Ishikawa (cell line): Measurements from ENCODE around the gene PREX1.

Experiments used
- CEBPB ChIP-seq: IDR thresholded peaks from 2 replicates; pipeline ENCODE4 v1.6.1; 2012
- CREB1 ChIP-seq: IDR thresholded peaks from 2 replicates; pipeline ENCODE4 v1.6.1; 2012; ENCODE audit warnings: low read depth
- EP300 ChIP-seq: IDR thresholded peaks from 2 replicates; pipeline ENCODE4 v1.6.1; 2012; ENCODE audit warnings: borderline replicate concordance
- FOXM1 ChIP-seq: IDR thresholded peaks from 2 replicates; pipeline ENCODE4 v1.6.1; 2012; ENCODE audit warnings: low read depth, borderline replicate concordance
- MAX ChIP-seq: IDR thresholded peaks from 2 replicates; pipeline ENCODE4 v1.6.1; 2012
- RAD21 ChIP-seq: IDR thresholded peaks from 2 replicates; pipeline ENCODE4 v1.6.1; 2012; ENCODE audit warnings: low read depth
- REST ChIP-seq: IDR thresholded peaks from 2 replicates; pipeline ENCODE4 v1.6.1; 2012; ENCODE audit warnings: low read depth, mild to moderate bottlenecking
- YY1 ChIP-seq: IDR thresholded peaks from 2 replicates; pipeline ENCODE4 v1.6.1; 2012; ENCODE audit warnings: low read depth

- TF ChIP-seq MAX (no peak), CREB1 (no peak), CEBPB (no peak), REST (no peak), RAD21 (no peak), EP300 (no peak), YY1 (no peak), FOXM1 (no peak)
These were observed 93.6 kb downstream of the PREX1 start for GRCh38 chr20:48734104-48734749.
